Choroid plexus epithelial cell (primary cell): ENCODE data around the gene ENO3.

Experiments used
- DNase-seq: peaks from one replicate; pipeline ENCODE4 v3.0.0-alpha.2; 2010; ENCODE audit warnings: low read depth
- H3K4me3 ChIP-seq: 2 replicates; pipeline ENCODE4 v1.5.1; 2011; ENCODE audit warnings: low read depth, mild to moderate bottlenecking, control low read depth, low read length, moderate library complexity
- TF ChIP-seq, protein P1 (sequence below): conservative IDR thresholded peaks from 2 replicates; pipeline ENCODE4 v1.5.1; 2011; ENCODE audit warnings: low read depth, mild to moderate bottlenecking, control low read depth, inconsistent platforms, low read length, moderate library complexity

ENO3 gene

DNA sequence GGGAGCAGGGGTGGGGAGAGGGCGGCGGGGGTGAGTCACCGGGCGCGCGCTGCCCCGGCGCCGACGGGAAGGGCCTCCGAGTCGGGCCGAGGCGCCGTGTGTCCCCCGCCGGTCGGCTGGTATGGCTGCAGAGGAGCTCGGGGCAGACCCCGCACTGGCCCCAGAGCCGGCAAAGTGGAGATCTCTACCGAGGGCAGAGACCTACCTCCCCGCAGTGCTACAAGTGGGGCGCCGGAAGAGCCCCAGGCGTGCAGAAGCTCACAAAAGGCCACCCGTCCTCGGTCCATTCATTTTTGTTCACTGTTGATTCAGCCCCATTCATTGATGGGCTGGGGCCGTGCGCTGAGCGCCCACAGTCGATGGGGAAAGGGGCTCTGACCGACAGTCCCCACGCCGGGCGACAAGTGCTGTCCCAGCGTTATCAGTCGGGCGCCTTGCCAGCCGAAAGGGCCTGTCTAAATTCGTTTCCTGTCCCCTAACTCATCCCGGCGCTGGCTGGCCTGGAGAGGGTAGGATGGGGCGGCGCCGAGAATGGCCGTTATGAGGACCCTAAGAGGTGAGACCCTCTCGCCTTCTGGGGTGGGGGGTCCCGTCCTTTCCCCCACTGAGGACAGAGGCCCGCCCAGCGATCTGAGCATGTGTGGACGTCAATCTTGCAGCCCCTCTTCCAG lies 709 bp upstream of the ENO3 start:
- no peak for DNase-seq
- TF ChIP-seq, protein P1, sequence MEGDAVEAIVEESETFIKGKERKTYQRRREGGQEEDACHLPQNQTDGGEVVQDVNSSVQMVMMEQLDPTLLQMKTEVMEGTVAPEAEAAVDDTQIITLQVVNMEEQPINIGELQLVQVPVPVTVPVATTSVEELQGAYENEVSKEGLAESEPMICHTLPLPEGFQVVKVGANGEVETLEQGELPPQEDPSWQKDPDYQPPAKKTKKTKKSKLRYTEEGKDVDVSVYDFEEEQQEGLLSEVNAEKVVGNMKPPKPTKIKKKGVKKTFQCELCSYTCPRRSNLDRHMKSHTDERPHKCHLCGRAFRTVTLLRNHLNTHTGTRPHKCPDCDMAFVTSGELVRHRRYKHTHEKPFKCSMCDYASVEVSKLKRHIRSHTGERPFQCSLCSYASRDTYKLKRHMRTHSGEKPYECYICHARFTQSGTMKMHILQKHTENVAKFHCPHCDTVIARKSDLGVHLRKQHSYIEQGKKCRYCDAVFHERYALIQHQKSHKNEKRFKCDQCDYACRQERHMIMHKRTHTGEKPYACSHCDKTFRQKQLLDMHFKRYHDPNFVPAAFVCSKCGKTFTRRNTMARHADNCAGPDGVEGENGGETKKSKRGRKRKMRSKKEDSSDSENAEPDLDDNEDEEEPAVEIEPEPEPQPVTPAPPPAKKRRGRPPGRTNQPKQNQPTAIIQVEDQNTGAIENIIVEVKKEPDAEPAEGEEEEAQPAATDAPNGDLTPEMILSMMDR, result no peak
- H3K4me3 ChIP-seq, result peak overlapping the region; percentile 45

DNA sequence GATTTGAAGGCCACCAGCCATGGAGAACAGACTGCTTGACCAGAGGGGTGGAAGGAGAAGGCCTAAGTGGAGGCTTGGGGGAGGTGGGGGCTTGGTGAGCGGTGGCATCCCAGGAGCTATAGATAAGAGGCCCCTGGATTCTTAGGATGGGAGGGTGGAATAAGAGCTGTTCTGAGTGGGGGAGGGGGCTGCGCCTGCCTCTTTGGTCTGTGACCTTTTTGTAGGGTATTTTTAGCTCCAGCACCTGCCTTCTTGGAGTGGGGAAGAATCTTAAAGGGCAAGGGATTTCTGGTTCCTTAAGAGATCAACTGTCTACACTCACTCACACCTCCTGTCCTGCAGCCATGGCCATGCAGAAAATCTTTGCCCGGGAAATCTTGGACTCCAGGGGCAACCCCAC lies 567 bp downstream of the ENO3 start:
- no peak overlapping the region for H3K4me3 ChIP-seq
- DNase-seq, result no peak
- TF ChIP-seq, protein P1, result no peak

DNA sequence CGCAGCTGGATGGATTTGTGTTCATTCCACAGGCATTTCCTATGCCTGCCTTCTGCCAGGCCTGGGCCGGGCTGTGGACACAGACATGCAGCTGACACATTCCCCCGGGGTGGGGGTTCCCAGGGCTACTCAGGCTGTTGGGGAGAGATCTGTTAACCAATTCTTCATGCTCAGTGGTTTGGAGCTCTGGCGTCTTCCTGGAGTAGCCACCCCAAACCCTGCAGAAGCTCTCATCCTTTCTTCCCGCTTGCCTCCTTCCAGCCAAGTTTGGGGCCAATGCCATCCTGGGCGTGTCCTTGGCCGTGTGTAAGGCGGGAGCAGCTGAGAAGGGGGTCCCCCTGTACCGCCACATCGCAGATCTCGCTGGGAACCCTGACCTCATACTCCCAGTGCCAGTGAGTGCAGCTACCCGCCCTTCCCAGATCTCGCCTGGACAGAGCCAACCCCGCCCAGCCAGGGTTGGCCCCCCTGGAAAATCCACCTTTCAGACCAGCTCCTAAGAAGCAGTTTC lies 2.6 kb downstream of the ENO3 start:
- TF ChIP-seq, protein P1, result no peak
- H3K4me3 ChIP-seq, result no peak overlapping the region
- peak; percentile 62 for DNase-seq

DNA sequence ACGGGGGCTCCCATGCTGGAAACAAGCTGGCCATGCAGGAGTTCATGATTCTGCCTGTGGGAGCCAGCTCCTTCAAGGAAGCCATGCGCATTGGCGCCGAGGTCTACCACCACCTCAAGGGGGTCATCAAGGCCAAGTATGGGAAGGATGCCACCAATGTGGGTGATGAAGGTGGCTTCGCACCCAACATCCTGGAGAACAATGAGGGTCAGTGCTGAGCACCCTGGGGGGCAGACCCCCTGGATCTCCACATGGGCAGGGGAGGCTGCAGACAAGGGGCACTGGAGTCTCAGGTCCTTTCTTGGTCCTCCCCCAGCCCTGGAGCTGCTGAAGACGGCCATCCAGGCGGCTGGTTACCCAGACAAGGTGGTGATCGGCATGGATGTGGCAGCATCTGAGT lies 4.2 kb downstream of the ENO3 start:
- DNase-seq, result no peak
- TF ChIP-seq, protein P1, result no peak
- H3K4me3 ChIP-seq, result no peak overlapping the region

DNA sequence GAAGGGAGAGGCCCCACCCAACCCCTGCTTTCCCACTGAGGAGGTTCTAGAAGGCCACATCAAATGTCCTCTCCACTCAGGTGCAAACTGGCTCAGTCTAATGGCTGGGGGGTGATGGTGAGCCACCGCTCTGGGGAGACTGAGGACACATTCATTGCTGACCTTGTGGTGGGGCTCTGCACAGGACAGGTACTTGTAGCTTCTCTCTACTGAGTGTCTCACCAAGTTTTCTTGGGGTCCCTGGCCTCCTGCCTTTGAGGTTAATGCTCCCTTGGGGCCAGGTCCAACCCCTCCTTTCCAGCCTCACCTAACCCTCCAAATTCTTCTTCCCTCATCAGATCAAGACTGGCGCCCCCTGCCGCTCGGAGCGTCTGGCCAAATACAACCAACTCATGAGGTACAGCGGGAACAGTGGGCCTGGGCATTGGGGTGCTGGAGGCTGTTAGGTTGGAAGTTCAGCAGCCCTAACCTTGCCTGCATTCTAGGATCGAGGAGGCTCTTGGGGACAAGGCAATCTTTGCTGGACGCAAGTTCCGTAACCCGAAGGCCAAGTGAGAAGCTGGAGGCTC lies 5.7 kb downstream of the ENO3 start:
- TF ChIP-seq, protein P1, result peak; percentile 45
- DNase-seq, result no peak
- no peak overlapping the region for H3K4me3 ChIP-seq

DNA sequence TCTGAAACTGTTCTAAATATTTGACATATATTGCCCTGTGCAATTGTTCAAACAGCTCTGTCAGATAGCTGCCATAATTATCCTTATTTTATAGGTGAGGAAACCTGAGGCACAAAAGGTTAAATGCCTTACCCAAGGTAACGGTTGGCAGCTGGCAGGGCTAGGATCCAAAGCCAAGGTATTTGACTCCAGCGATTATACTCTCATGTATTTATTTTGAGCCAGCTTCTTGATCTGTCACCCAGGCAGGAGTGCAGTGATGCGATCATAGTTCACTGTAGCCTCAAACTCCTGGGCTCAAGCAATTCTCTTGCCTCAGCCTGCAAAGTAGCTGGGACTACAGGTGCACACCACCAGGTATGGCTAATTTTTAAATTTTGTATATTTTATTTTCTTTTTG lies 7.2 kb downstream of the ENO3 start:
- H3K4me3 ChIP-seq, result no peak overlapping the region
- TF ChIP-seq, protein P1, result no peak
- no peak for DNase-seq
